ENCODE measurements around the gene VCX2.
"Not testable (repeated sequence)": the region's sequence is repeated elsewhere in the genome, so short reads cannot be mapped to it uniquely, and the experiment has no call there.

VCX2 gene

GRCh38 chrX:8122538-8122937 is 48.5 kb downstream of the VCX2 start:
- in situ Hi-C loops (cut with MboI; ENCODE audit: low sequenced_read_pairs), result no loop called here

- in situ Hi-C loops (cut with MboI; ENCODE audit: low sequenced_read_pairs), result not testable (repeated sequence)
These were observed 49.7 kb downstream of the VCX2 start for GRCh38 chrX:8121391-8121790.
